PC-3 (cell line): ENCODE data around the gene RNASET2. TPM values are rescaled to one million over a fixed set of nuclear protein-coding genes. Genes with fewer than 3 reads are reported as not detected.

ENCODE experiments used
- ATAC-seq: fragments of 200-7000 bp; cut with Tn5 transposase; 2 replicates; pipeline ENCODE4 v1.9.1; 2020; ENCODE audit warnings: mild to moderate bottlenecking, moderate library complexity
- BruUV-seq: library from RNA; stranded (reverse); fragments of 400-500 nt; replicated peaks from 2 replicates; lab custom pipeline; 2021; lab: Mats Ljungman, UMichigan
- CTCF ChIA-PET: fragments of 300-600 bp; sonication (Branson Sonifier 250); formaldehyde crosslinking; loops from one replicate; lab custom pipeline; 2022; ENCODE audit warnings: antibody characterized with exemption; lab: Charles Lee
- POLR2A ChIA-PET: fragments of 300-600 bp; sonication (Branson Sonifier 250); formaldehyde crosslinking; loops from one replicate; lab custom pipeline; 2022; ENCODE audit warnings: antibody characterized with exemption; ENCODE audit not compliant: unreplicated experiment; lab: Charles Lee
- DNase-seq: peaks from one replicate; pipeline ENCODE4 v3.0.0-alpha.2; 2015
- H2AFZ ChIP-seq: fragments of 300-600 bp; sonication (generic); 2 replicates; pipeline ENCODE4 v1.6.0; 2016; ENCODE audit warnings: antibody characterized with exemption, low read length
- H3F3A ChIP-seq: fragments of 300-600 bp; sonication (generic); one replicate; pipeline ENCODE4 v1.6.0; 2017; ENCODE audit warnings: antibody characterized with exemption, low read length, control low read depth, mild to moderate bottlenecking; ENCODE audit not compliant: unreplicated experiment
- H3K27ac ChIP-seq: fragments of 300-600 bp; sonication (generic); 2 replicates; pipeline ENCODE4 v1.5.1; 2016; ENCODE audit warnings: mild to moderate bottlenecking, low read length
- H3K27me3 ChIP-seq: fragments of 300-600 bp; sonication (generic); 2 replicates; pipeline ENCODE4 v1.6.1; 2016; ENCODE audit warnings: low read length, mixed read lengths
- H3K36me3 ChIP-seq: fragments of 300-600 bp; sonication (generic); 2 replicates; pipeline ENCODE4 v1.6.1; 2016; ENCODE audit warnings: low read depth, mixed run types, low read length, mixed read lengths
- H3K4me1 ChIP-seq: fragments of 300-600 bp; sonication (generic); 2 replicates; pipeline ENCODE4 v1.5.1; 2016; ENCODE audit warnings: low read length; ENCODE audit not compliant: insufficient read depth
- H3K4me2 ChIP-seq: fragments of 300-600 bp; sonication (generic); 2 replicates; pipeline ENCODE4 v1.6.0; 2016; ENCODE audit warnings: low read length
- H3K4me3 ChIP-seq: fragments of 300-600 bp; sonication (generic); 2 replicates; pipeline ENCODE4 v1.5.1; 2016; ENCODE audit warnings: mild to moderate bottlenecking, low read length, mixed read lengths
- H3K79me2 ChIP-seq: fragments of 300-600 bp; sonication (generic); 2 replicates; pipeline ENCODE4 v1.6.1; 2017; ENCODE audit warnings: low read length, mixed read lengths
- H3K9ac ChIP-seq: fragments of 300-600 bp; sonication (generic); 2 replicates; pipeline ENCODE4 v1.6.0; 2016; ENCODE audit warnings: mild to moderate bottlenecking, low read length
- H3K9me2 ChIP-seq: fragments of 300-600 bp; sonication (generic); replicated peaks from 2 replicates; pipeline ENCODE4 v1.6.1; 2016; ENCODE audit warnings: mixed run types, low read length, mixed read lengths
- H3K9me3 ChIP-seq: fragments of 300-600 bp; sonication (generic); 2 replicates; pipeline ENCODE4 v1.6.1; 2016; ENCODE audit warnings: low read length, mixed read lengths
- H4K20me1 ChIP-seq: fragments of 300-600 bp; sonication (generic); 2 replicates; pipeline ENCODE4 v1.6.1; 2016; ENCODE audit warnings: low read length, mixed read lengths
- EZH2 ChIP-seq: fragments of 300-600 bp; sonication (generic); IDR thresholded peaks from one replicate; pipeline ENCODE4 v1.6.1; 2017; ENCODE audit warnings: antibody characterized with exemption, mild to moderate bottlenecking, low read length; ENCODE audit not compliant: unreplicated experiment
- EZH2phosphoT487 ChIP-seq: fragments of 300-600 bp; sonication (generic); IDR thresholded peaks from 2 replicates; pipeline ENCODE4 v1.6.1; 2018; ENCODE audit warnings: mild to moderate bottlenecking, antibody characterized with exemption, low read length, borderline replicate concordance
- intact Hi-C: fragments of 100-400 bp; cut with micrococcal nuclease; formaldehyde crosslinking; loops from 2 replicates; pipeline ENCODE4 v1.9.0; 2023
- total RNA-seq: library from RNA; depleted of rRNA; stranded (reverse); fragments of >200 nt; gene quantifications from 2 replicates; pipeline ENCODE4 v1.2.3, GENCODE V29; 2014
- TF ChIP-seq, protein P1 (sequence below): fragments of 300-600 bp; sonication (generic); conservative IDR thresholded peaks from 2 replicates; pipeline ENCODE4 v1.5.1; 2017; ENCODE audit warnings: antibody characterized with exemption, low read depth, mild to moderate bottlenecking, low read length

Gene RNASET2
- total RNA-seq, 1 experiment from 2014 or later = 51.8 TPM

DNA sequence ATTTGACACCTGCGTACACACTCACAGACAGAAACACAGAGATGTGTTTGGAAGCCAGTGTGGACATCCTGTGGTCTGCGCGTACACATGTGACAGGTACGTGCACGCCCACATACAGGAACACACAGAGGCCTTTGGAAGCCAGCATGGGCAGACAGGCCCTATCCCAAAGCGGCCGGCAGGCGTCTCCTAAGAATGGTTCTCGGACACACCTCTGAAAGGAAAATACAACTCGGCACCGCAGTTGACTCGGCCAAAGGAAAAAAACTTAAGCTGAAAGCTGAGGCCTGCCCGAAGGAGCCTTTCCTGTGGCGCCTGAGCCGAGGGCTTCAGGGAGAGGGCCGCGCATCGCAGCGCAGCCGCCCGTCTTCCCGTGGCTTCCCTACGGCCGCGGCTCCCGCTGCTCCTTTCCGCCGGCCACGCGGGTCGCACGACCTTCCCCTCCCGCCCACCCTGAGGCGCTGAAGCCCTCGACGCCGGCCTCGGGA lies 41.5 kb upstream of the RNASET2 start:
- Histone ChIP-seq H3K4me3 (peak overlapping the region; percentile 93), H3K4me2 (peak overlapping the region; percentile 92), H3K27me3 (no peaks in the 10 kb centered on the region), H3K27ac (no peak overlapping the region), H3K36me3 (peaks cover 6% of the 10 kb centered on the region; the same call in 1 of the 2 replicates), H2AFZ (no peak overlapping the region), H4K20me1 (no peaks in the 10 kb centered on the region), H3K9ac (peak overlapping the region; percentile 78; the same call in 1 of the 2 replicates), H3K79me2 (peaks cover 66% of the 10 kb centered on the region), H3K4me1 (peaks cover 7% of the 10 kb centered on the region; the same call in 1 of the 2 replicates), H3F3A (no peaks in the 10 kb centered on the region), H3K9me2 (no peaks in the 10 kb centered on the region), H3K9me3 (no peaks in the 10 kb centered on the region)
- peak; percentile 76 for DNase-seq
- BruUV-seq = no TSS peak
- ChIA-PET CTCF (no interaction called here), POLR2A (no interaction called here)
- ATAC-seq = peak; percentile 51
- intact Hi-C loops = loop anchor here (1.0 to 5.0 kb wide), 3 partner anchors 41 to 144 kb away; partner anchors contain the start of gene RNASET2
- TF ChIP-seq, protein P1, sequence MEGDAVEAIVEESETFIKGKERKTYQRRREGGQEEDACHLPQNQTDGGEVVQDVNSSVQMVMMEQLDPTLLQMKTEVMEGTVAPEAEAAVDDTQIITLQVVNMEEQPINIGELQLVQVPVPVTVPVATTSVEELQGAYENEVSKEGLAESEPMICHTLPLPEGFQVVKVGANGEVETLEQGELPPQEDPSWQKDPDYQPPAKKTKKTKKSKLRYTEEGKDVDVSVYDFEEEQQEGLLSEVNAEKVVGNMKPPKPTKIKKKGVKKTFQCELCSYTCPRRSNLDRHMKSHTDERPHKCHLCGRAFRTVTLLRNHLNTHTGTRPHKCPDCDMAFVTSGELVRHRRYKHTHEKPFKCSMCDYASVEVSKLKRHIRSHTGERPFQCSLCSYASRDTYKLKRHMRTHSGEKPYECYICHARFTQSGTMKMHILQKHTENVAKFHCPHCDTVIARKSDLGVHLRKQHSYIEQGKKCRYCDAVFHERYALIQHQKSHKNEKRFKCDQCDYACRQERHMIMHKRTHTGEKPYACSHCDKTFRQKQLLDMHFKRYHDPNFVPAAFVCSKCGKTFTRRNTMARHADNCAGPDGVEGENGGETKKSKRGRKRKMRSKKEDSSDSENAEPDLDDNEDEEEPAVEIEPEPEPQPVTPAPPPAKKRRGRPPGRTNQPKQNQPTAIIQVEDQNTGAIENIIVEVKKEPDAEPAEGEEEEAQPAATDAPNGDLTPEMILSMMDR = peak; percentile 30
- TF ChIP-seq EZH2 = no peak

DNA sequence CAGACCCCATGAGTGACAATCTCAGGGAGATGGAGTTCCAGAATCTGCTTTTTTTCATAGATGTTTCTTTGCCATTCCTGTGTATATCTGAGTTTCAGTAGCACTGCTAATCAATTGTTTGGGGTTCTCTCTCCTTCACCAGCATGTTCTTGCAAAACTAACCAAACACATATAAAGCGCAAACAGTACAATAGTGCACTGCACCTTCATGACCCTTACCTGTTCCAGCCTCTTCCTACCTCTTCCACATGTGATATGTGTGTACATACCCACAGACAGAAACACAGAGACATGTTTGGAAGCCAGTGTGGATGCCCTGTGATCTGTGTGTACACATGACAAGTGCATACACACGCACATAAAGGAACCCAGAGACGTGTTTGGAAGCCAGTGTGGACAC lies 41.0 kb upstream of the RNASET2 start:
- 0 out of 2 replicates have a peak, but pooled peaks cover 4% of the 10 kb centered on the region for H3K36me3 ChIP-seq
- H3K4me2 ChIP-seq = peak overlapping the region; percentile 77
- no peak overlapping the region for H3K9ac ChIP-seq
- H3K9me3 ChIP-seq = no peaks in the 10 kb centered on the region
- no peaks in the 10 kb centered on the region for H3F3A ChIP-seq
- H3K27me3 ChIP-seq = no peaks in the 10 kb centered on the region
- ChIA-PET POLR2A (no interaction called here), CTCF (no interaction called here)
- no peak overlapping the region for H2AFZ ChIP-seq
- intact Hi-C loops = loop anchor here (1.0 to 5.0 kb wide), 2 partner anchors 65 to 145 kb away; no protein-coding TSS in a partner anchor
- H3K4me3 ChIP-seq = peak overlapping the region; percentile 93
- TF ChIP-seq, protein P1 = no peak
- TF ChIP-seq EZH2 (no peak), EZH2phosphoT487 (no peak)
- H3K79me2 ChIP-seq = peaks cover 62% of the 10 kb centered on the region
- TSS peak; percentile 31 for BruUV-seq
- H3K4me1 ChIP-seq = peaks cover 7% of the 10 kb centered on the region; the same call in 1 of the 2 replicates
- H4K20me1 ChIP-seq = no peaks in the 10 kb centered on the region
- no peaks in the 10 kb centered on the region for H3K9me2 ChIP-seq
- H3K27ac ChIP-seq = no peak overlapping the region
- no peak for ATAC-seq
- DNase-seq = no peak

DNA sequence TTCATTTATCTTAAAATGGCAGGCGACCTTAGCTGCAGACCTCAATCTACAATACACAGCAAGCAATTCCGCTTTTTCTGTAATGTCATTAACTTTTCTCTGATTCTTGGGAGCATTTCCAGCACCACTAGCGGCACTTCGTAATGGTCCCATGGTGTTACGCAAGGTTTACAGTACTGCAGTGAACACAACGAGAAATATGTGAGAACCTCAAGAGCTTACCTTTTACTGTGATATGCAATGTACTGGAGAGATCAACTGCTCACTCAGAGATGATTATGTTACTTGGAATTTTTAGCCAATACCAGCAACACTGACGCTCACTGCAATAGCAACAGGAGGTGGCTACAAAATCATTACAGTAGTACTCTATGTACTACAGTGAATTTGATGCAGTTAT lies 40.1 kb upstream of the RNASET2 start:
- H3K79me2 ChIP-seq = peaks cover 53% of the 10 kb centered on the region
- no peaks in the 10 kb centered on the region for H3K9me2 ChIP-seq
- no peak overlapping the region for H3K4me3 ChIP-seq
- ChIA-PET POLR2A (no interaction called here), CTCF (no interaction called here)
- no peak for DNase-seq
- no peaks in the 10 kb centered on the region for H3K9me3 ChIP-seq
- H4K20me1 ChIP-seq = no peaks in the 10 kb centered on the region
- H3F3A ChIP-seq = no peaks in the 10 kb centered on the region
- H3K27ac ChIP-seq = no peak overlapping the region
- intact Hi-C loops = loop anchor here (5.0 kb wide), 1 partner anchor 64 kb away; no protein-coding TSS in a partner anchor
- H3K36me3 ChIP-seq = no peaks in the 10 kb centered on the region
- no peak for ATAC-seq
- BruUV-seq = no TSS peak
- no peak overlapping the region for H3K9ac ChIP-seq
- no peak overlapping the region for H3K4me2 ChIP-seq
- H3K27me3 ChIP-seq = no peaks in the 10 kb centered on the region
- TF ChIP-seq EZH2 (no peak), EZH2phosphoT487 (no peak)
- TF ChIP-seq, protein P1 = no peak
- H2AFZ ChIP-seq = no peak overlapping the region
- peaks cover 7% of the 10 kb centered on the region; the same call in 1 of the 2 replicates for H3K4me1 ChIP-seq
